Posterior cingulate gyrus (tissue), 11 donors: ENCODE measurements around the gene ULK3.
"Not testable (repeated sequence)": the region's sequence is repeated elsewhere in the genome, so short reads cannot be mapped to it uniquely, and the experiment has no call there.

Experiments
- DNase-seq, 10 donors: peaks; one replicate each; pipeline versions ENCODE4 v3.0.0 to v3.0.0-alpha.2; 2020 to 2021; ENCODE audit warnings: mixed read lengths in 3 of 10
- intact Hi-C: fragments of 100-400 bp; cut with DNase I; formaldehyde crosslinking; loops from one replicate; pipeline ENCODE4 v1.15.1; 2023

ULK3 gene, protein sequence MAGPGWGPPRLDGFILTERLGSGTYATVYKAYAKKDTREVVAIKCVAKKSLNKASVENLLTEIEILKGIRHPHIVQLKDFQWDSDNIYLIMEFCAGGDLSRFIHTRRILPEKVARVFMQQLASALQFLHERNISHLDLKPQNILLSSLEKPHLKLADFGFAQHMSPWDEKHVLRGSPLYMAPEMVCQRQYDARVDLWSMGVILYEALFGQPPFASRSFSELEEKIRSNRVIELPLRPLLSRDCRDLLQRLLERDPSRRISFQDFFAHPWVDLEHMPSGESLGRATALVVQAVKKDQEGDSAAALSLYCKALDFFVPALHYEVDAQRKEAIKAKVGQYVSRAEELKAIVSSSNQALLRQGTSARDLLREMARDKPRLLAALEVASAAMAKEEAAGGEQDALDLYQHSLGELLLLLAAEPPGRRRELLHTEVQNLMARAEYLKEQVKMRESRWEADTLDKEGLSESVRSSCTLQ

DNA sequence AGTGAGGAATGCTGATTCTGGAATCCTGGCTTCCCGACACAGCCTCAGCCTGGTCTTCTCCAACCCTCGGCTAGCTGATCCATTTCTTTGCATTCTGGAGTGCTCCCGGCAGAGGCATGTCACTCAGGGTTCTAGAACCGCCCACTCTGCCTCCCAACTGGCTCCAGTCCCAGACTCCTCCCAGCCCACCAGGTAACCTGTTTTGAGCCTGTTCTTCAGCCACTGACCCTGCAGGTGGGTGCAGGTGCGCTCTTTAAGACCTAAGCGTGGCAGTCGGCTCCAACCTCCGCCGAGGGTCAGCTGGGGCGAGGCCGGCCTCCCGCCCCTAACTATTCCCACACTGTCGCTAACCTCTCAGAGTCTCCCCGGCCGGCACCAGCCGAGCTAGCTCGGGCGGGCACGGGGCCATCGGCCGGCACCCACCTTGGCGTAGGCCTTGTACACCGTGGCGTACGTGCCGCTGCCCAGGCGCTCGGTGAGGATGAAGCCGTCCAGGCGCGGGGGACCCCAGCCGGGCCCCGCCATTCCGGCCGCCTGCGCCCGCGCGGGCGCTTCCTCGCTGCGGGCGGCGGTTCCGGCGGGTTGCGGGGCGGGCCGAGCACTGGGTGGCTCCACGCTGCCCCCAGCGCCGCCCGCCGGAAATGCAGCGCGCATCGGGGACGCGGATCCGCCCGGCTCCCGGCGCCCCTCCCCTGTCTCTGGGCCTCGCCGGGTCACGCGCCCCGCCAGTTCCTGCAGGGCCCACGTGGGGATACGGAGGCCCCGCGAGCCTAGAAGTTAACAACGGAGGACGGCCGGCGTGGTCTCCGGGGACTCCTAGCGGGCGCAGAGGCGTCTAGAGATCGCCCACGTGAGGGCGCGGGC, at the start of gene ULK3:
Gene ULK3 (minus strand): TSS at position 576 of the 864 bp plus-strand sequence. CDS start 51 bp downstream, at position 525.
- intact Hi-C loops: loop anchor here (2.0 to 5.0 kb wide), 3 partner anchors 30 to 64 kb away; partner anchors contain the start of genes CSK, FAM219B and SCAMP2
- DNase-seq: peak; percentile 86 to 99 (median 92)

GRCh38 chr15:74892313-74892712, 49.4 kb upstream of the ULK3 start:
- peak in 2 of 10 donors; percentile 55 to 68 for DNase-seq
- intact Hi-C loops: no loop called here

- intact Hi-C loops: no loop called here
- no peak for DNase-seq
Observed at GRCh38 chr15:74891469-74891868, 48.5 kb upstream of the ULK3 start.

GRCh38 chr15:74890665-74890960, 47.7 kb upstream of the ULK3 start:
- DNase-seq: no peak
- intact Hi-C loops: no loop called here

DNA sequence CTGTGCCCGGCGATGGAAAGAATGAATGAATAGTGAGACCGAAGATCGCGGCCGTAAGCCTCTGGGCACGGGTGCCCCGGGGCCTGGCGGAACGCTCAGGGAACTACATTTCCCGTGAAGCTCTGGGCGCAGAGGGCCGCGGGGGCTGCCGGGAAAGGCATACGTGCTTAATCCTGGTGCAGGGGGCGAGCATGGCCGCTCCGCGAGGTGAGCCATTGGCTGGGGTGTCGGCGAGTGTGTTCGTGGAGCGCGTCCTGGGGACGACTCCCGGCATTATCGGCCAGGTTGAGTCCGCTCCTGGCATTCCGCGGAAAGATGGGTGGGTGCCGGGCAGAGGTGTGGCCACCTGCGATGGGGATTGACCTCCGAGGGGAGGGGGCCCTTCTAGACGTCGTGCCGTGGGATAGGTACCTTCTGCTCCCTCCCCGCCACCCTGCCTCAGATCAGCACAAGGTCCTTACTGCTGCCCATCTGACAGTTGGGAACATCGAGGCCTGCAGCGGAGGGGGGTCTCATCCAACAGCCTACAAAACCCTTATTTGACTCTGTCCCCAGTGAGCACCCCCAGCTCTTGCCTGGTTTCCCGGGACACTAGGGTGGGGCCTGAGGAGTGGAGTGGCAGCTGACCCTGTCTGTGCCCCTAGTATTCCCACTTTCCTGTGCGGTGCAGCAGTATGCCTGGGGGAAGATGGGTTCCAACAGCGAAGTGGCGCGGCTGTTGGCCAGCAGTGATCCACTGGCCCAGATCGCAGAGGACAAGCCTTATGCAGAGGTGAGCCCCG, 47.1 kb upstream of the ULK3 start, which contains the start of gene MPI:
Gene MPI (plus strand): TSS at position 160 of the 782 bp plus-strand sequence. CDS start 32 bp downstream, at position 192.
- peak; percentile 84 to 98 (median 92) for DNase-seq
- intact Hi-C loops: no loop called here

GRCh38 chr15:74889390-74889882, 46.5 kb upstream of the ULK3 start:
- intact Hi-C loops: no loop called here
- DNase-seq: peak in 9 of 10 donors; percentile 36 to 93 (median 56)

DNA sequence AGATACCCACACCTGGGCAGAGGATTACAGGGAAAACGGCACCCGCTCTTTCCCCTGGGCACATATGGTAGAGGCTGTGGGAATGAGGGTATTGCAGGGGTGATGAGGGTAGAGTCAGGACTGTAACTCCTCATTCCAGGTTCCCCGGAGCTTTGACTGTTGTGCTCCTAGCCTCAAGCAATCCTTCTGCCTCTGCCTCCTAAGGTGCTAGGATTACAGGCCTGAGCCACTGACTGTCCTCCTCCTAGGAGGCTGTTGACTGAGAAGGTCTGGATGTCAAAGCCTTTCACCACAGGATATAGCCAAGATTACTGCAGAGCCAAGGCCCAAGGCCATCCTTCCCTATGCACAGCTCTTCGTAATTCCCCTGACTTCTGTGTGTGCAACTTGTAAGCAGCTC, 45.8 kb upstream of the ULK3 start:
- peak in 2 of 10 donors; percentile 2 to 13 for DNase-seq
- intact Hi-C loops: no loop called here

- intact Hi-C loops: not testable (repeated sequence)
- peak in 1 of 10 donors; percentile 2 for DNase-seq
Observed at GRCh38 chr15:74887537-74888193, 44.7 kb upstream of the ULK3 start.

DNA sequence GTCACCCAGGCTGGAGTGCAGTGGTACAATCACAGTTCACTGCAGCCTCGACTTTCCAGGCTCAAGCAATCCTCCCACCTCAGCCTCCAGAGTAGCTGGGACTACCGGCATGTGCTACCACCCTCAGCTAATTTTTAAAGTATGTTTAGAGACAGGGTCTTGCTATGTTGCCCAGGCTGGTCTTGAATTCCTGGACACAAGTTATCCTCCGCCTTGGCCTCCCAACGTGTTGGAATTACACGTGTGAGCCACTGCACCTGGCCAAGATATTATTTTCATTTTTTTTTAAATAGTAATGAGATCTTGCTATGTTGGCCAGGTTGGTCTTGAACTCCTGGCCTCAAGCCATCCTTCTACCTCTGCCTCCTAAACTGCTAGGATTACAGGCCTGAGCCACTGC, 42.5 kb upstream of the ULK3 start:
- intact Hi-C loops: no loop called here
- DNase-seq: peak in 1 of 10 donors; percentile 18

- peak in 1 of 10 donors; percentile 20 for DNase-seq
- intact Hi-C loops: no loop called here
Observed at GRCh38 chr15:74884428-74885223, 41.7 kb upstream of the ULK3 start.

- intact Hi-C loops: no loop called here
- DNase-seq: peak in 1 of 10 donors; percentile 17
Observed at GRCh38 chr15:74882528-74882927, 39.6 kb upstream of the ULK3 start.

DNA sequence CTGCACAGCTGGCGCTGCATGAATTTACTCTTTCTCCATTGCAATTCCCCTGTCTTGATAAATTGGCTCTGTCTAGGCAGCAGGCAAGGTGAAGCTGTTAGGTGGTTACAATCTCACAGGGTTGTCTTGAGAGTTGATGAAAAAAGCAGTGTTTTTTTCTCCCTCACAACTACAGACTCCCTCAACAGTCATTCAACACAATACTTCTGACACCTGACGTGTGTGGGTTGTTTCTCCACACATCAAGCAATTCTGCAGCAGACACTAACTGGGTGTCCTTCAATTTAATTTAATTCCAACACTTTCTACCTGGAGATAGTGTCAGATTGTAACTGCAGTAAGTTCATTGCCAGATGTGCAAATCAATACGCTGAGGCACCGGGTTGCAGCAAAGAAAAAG, 35.3 kb upstream of the ULK3 start:
- intact Hi-C loops: no loop called here
- peak in 1 of 10 donors; percentile 1 for DNase-seq

DNA sequence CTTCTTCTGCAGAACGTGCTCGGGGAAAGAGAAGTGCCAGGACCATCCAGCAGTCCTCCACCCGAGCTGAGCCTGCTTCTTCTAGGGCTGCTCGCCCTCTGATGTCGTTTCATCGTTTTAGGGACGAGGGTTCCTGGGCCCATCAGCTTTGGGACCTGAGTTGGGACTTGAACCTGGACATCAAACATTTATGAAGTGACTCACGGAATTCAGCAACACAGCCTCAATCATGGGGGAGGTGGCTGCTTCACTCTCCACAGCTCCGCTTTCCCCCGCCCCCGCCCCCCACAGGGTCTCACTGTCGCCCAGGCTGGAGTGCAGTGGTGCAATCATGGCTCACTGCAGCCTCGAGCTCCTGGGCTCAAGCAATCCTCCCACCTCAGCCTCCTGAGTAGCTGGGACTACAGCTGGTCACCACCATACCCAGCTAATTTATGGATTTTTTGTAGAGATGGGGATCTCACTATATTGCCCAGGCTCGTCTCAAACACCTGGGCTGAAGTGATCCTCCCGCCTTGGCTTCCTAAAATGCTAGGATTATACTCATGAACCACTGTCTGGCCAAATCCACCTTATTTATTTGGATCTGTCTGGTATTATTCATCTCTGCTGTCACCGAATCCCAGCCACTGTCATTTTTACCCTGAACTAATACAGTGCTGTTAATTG, 30.9 kb upstream of the ULK3 start:
- intact Hi-C loops: loop anchor here (2.0 to 5.0 kb wide), 2 partner anchors 31 to 33 kb away; partner anchors contain the start of genes FAM219B and ULK3
- peak in 3 of 10 donors; percentile 3 to 82 (median 25) for DNase-seq

DNA sequence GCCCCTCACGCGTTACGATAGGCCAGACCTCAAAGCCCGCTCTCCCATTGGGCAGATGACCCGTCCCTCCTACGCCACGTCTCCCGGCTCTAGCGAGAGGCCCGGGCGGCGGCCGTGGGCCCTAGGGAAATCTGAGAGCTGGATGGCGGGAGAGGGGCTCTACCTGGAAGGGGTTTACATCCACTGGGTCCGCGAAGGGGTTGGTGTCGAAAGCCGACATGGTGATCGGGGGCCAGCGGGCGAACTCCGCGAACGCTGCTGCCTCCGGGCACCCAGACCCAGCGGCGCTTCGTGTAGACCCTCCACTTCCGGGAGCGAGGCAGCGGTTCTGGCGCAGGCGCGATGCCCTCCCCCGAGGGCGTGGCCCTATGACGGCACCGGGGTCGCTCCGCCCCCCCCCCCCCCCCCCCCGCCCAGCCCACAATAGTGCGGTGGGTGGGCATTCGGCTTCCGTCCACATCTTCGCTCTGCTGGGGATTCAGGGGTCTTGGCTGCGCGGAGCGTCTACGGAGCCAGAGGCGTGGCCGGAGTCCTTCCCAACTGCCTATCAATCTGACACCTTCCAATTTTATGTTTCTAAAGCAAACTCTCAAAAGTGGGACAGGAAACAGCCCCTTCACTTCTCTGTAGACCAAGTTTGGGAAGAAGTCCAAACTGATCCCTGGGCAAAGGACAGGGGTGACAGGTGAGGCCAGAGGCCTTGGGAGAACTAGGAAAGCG, 30.2 kb upstream of the ULK3 start, which contains the start of gene SCAMP2:
Gene SCAMP2 (minus strand): TSS at position 330 of the 720 bp plus-strand sequence. CDS start 110 bp downstream, at position 220.
- peak; percentile 92 to 99 (median 95) for DNase-seq
- intact Hi-C loops: loop anchor here (2.0 to 5.0 kb wide), 2 partner anchors 30 to 34 kb away; partner anchors contain the start of genes FAM219B and ULK3

DNA sequence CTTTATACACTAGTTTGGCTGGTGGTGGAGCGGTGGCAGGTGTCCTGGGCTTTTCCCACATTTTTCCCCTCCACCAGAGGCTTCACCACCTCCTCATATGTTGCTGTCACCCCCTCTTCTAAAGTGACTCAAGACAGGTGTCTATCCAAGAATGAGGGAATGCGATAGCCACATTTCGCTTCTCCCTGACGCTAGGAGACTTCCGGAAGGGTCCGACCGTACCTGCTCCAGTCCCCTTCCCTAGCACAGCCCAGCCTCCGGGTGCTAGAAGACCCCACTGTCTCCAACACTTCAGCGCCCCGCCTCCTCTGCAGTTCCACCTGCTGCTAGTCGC, 29.7 kb upstream of the ULK3 start:
- intact Hi-C loops: loop anchor here (2.0 to 5.0 kb wide), 2 partner anchors 30 to 35 kb away; partner anchors contain the start of genes FAM219B and ULK3

GRCh38 chr15:74870436-74871215, 27.7 kb upstream of the ULK3 start:
- intact Hi-C loops: loop anchor here (5.0 kb wide), 1 partner anchor 37 kb away; the partner anchor contains the start of gene FAM219B
- DNase-seq: no peak

More for the DNA sequence above, 29.7 kb upstream of the ULK3 start:
- no peak for DNase-seq
